ENCODE data around the gene SH3RF3.

- TF ChIP-seq CTCF (IDR thresholded peaks at IDR 0.05; ENCODE audit: insufficient read depth, low read depth, low read length) (no peak), EZH2 (IDR thresholded peaks at IDR 0.05; ENCODE audit: insufficient read depth, low read length) (no peak)
Measured at GRCh38 chr2:109391243-109391642, 262.2 kb downstream of the SH3RF3 start.
